ENCODE data around the gene PSMB5. TPM values are rescaled to one million over a fixed set of nuclear protein-coding genes. Genes with fewer than 3 reads are reported as not detected.

Gene PSMB5
- total and polyA plus RNA-seq, 9 of the 15 experiments (the other 6 are each of a cell fraction or from before 2014, with no cell fraction given): 198 to 1,870 (median 269) TPM

- TF ChIP-seq HMBOX1 (IDR thresholded peaks at IDR 0.05): peak; percentile 50; the same call in 1 of the 2 replicates
- no peak for TF ChIP-seq ZZZ3 (IDR thresholded peaks at IDR 0.05)
- TF ChIP-seq MNT (conservative IDR thresholded peaks at IDR 0.05): peak in 1 of 2 experiments; percentile 35; a peak in 1 of 4 replicates
- no peak for TF ChIP-seq NONO (IDR thresholded peaks at IDR 0.05; ENCODE audit: low read depth in 2 of 2, low read length in 1 of 2)
- no peak for TF ChIP-seq CBX5 (IDR thresholded peaks at IDR 0.05; ENCODE audit: borderline replicate concordance, low read depth)
- TF ChIP-seq NBN (IDR thresholded peaks at IDR 0.05; ENCODE audit: low read depth): peak; percentile 45; the same call in 1 of the 2 replicates
- TF ChIP-seq PRDM10 (IDR thresholded peaks at IDR 0.05; ENCODE audit: partially characterized antibody): peak; percentile 94
- TF ChIP-seq RCOR1 (IDR thresholded peaks at IDR 0.05; ENCODE audit: borderline replicate concordance in 1 of 2, low read depth in 2 of 2, low read length in 2 of 2): peak; percentile 46 to 92; a peak in 2 of 4 replicates
- peak; percentile 64 for TF ChIP-seq HDAC2 (IDR thresholded peaks at IDR 0.05)
- TF ChIP-seq ZNF165 (CRISPR knock-in tag; IDR thresholded peaks at IDR 0.05; ENCODE audit: borderline replicate concordance): no peak
- TF ChIP-seq ZNF384 (IDR thresholded peaks at IDR 0.05; ENCODE audit: low read depth, low read length): peak; percentile 95
- 0 out of 4 replicates have a peak, but pooled peaks of 1 of the 2 experiments have one; percentile 24 for TF ChIP-seq ZNF639 (CRISPR knock-in tag; conservative IDR thresholded peaks at IDR 0.05 in 1 of 2, IDR thresholded peaks at IDR 0.05 in 1 of 2)
- peak; percentile 70; the same call in 1 of the 2 replicates for TF ChIP-seq CREM (IDR thresholded peaks at IDR 0.05; ENCODE audit: low read depth)
- peak; percentile 54; the same call in 1 of the 2 replicates for TF ChIP-seq NFIC (IDR thresholded peaks at IDR 0.05)
- TF ChIP-seq BCOR (IDR thresholded peaks at IDR 0.05): no peak
- TF ChIP-seq CREBBP (IDR thresholded peaks at IDR 0.05; ENCODE audit: low read depth, low read length): no peak
- TF ChIP-seq EGR1 (conservative IDR thresholded peaks at IDR 0.05): no peak
- peak; percentile 38; the same call in 1 of the 2 replicates for TF ChIP-seq KLF16 (IDR thresholded peaks at IDR 0.05)
- no peak for TF ChIP-seq RBM14 (IDR thresholded peaks at IDR 0.05; ENCODE audit: borderline replicate concordance, insufficient read depth, low read depth, low read length)
- peak; percentile 80 for TF ChIP-seq SMARCE1 (IDR thresholded peaks at IDR 0.05)
Observed at GRCh38 chr14:23020143-23021128, 14.3 kb downstream of the PSMB5 start (continued).
